ENCODE results near the gene ANKRD34A. TPM values are rescaled to one million over a fixed set of nuclear protein-coding genes. Genes with fewer than 3 reads are reported as not detected.

The ANKRD34A gene
- total RNA-seq: under 1 TPM; 0.16 to 0.98 (median 0.59) TPM

DNA sequence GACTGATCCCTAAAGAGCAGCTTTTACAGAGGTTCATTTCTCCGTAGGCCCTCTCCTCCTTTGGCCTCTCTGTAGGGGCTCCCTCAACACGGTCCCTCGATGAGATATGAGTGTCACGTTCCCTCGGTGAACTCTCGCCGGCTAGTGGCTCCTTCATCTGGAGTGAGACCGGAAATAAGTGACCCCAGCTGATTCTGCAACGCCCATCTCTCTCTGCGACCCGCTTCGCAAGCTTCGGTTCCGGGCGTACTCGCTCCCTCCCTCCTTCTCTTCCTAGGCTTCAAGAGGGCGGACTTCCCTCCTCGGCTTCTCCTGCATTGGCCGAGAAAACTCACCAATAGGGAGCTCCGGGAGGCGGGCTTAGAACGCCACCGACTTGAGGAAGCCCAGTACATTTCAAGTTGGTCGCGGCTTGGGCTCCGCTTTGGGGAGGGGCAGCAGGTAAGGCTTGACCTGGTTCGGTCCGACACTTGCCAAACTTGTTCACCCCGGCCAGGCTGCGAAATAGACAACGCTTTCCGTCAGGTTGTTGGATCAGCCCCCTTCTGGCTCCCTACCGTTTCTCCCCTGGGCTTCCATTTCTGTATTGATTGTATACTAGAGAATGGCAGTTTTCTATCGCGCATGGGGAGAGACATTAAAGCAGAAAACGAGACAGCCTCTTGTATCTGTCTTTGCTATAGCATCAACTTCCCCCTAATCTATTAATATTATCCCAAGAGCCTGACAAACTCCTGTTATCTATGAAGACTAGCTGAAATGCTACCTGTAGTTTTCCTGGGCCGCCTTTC, at the start of gene ANKRD34A, which contains the start of gene POLR3GL:
ANKRD34A (minus strand) TSS at position 248 of the 791 bp plus-strand sequence. CDS start 2,816 bp downstream, outside the sequence.
POLR3GL (plus strand) TSS at position 363 of the 791 bp plus-strand sequence. CDS start 10,176 bp downstream, outside the sequence.
- no peaks in the 10 kb centered on the region for H3K9me3 ChIP-seq
- H3K4me3 ChIP-seq: peak within 1 kb of the TSS; percentile 49 to 80 (median 66)
- no peaks in the 10 kb centered on the region for H3K27me3 ChIP-seq
- TF ChIP-seq POLR2AphosphoS5 (IDR thresholded peaks at IDR 0.05) (peak; percentile 74 to 95 (median 82)), CTCF (IDR thresholded peaks at IDR 0.05) (no peak), POLR2A (IDR thresholded peaks at IDR 0.05) (peak; percentile 95)
- no peaks in the 10 kb centered on the region for H3K36me3 ChIP-seq
- H3K4me1 ChIP-seq: peaks cover 12 to 17% of the 10 kb centered on the region in 2 donors
- intact Hi-C loops (cut with DNase I; ENCODE audit: low total_unique reads): no loop called here
- DNase-seq (ENCODE audit: low spot score in 2 of 2): peak; percentile 95 to 97
- peak within 1 kb of the TSS; percentile 92 to 93 for H3K27ac ChIP-seq

DNA sequence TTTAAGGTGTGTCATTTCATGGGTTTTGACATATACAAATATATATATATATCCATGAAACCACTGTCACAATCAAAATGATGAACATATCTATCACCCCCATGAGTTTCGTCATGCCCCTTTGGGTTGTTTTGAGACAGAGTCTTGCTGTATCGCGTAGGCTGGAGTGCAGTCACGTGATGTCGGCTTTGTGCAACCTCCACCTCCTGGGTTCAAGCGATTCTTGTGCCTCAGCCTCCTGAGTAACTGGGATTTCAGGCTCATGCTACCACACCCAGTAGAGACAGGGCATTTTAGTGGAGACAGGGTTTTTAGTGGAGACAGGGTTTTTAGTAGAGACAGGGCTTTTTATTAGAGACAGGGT, 49.2 kb upstream of the ANKRD34A start:
- H3K36me3 ChIP-seq: no peaks in the 10 kb centered on the region

GRCh38 chr1:146012703-146013558, 48.6 kb upstream of the ANKRD34A start:
- Histone ChIP-seq H3K27ac (no peak overlapping the region), H3K36me3 (no peaks in the 10 kb centered on the region), H3K27me3 (no peaks in the 10 kb centered on the region), H3K4me1 (no peaks in the 10 kb centered on the region), H3K9me3 (no peaks in the 10 kb centered on the region), H3K4me3 (no peak overlapping the region)
- intact Hi-C loops (cut with DNase I; ENCODE audit: low total_unique reads): loop anchor here (10.0 kb wide), 1 partner anchor 158 kb away; the partner anchor contains the start of gene PIAS3
- TF ChIP-seq POLR2AphosphoS5 (IDR thresholded peaks at IDR 0.05) (peak in 2 of 3 donors; percentile 49 to 61), CTCF (IDR thresholded peaks at IDR 0.05) (peak; percentile 27 to 82 (median 79)), POLR2A (IDR thresholded peaks at IDR 0.05) (no peak)
- DNase-seq (ENCODE audit: low spot score in 2 of 2): no peak

More for the DNA sequence above, 49.2 kb upstream of the ANKRD34A start:
- H3K4me1 ChIP-seq: no peaks in the 10 kb centered on the region
- no peak overlapping the region for H3K4me3 ChIP-seq
- no peaks in the 10 kb centered on the region for H3K27me3 ChIP-seq
- intact Hi-C loops (cut with DNase I; ENCODE audit: low total_unique reads): loop anchor here (10.0 kb wide), 1 partner anchor 159 kb away; the partner anchor contains the start of gene PIAS3
- H3K9me3 ChIP-seq: no peaks in the 10 kb centered on the region
- H3K27ac ChIP-seq: no peak overlapping the region
- TF ChIP-seq POLR2A (IDR thresholded peaks at IDR 0.05): no peak
- TF ChIP-seq CTCF (IDR thresholded peaks at IDR 0.05): no peak
- TF ChIP-seq POLR2AphosphoS5 (IDR thresholded peaks at IDR 0.05): no peak
- no peak for DNase-seq (ENCODE audit: low spot score in 2 of 2)

GRCh38 chr1:146010126-146010738, 45.9 kb upstream of the ANKRD34A start:
- peak overlapping the region; percentile 54 to 67 for H3K27ac ChIP-seq
- no peak for DNase-seq (ENCODE audit: low spot score in 2 of 2)
- TF ChIP-seq POLR2AphosphoS5 (IDR thresholded peaks at IDR 0.05): peak in 1 of 3 donors; percentile 21
- no peak for TF ChIP-seq CTCF (IDR thresholded peaks at IDR 0.05)
- H3K9me3 ChIP-seq: no peaks in the 10 kb centered on the region
- H3K4me1 ChIP-seq: peaks cover 0 to 15% of the 10 kb centered on the region in 2 donors
- H3K27me3 ChIP-seq: no peaks in the 10 kb centered on the region
- intact Hi-C loops (cut with DNase I; ENCODE audit: low total_unique reads): loop anchor here (10.0 kb wide), 1 partner anchor 155 kb away; the partner anchor contains the start of gene PIAS3
- H3K36me3 ChIP-seq: no peaks in the 10 kb centered on the region
- H3K4me3 ChIP-seq: no peak overlapping the region

Measured in breast epithelium (tissue), 4 donors.